IPS-20b (cell line): ENCODE results near the gene PLK3.
A peak's percentile ranks its signal among the peaks of the same experiment; 100 is the strongest.
"Not testable (repeated sequence)": the region's sequence is repeated elsewhere in the genome, so short reads cannot be mapped to it uniquely, and the experiment has no call there.

Experiments used
- H3K27ac ChIP-seq: one replicate; pipeline ENCODE4 v1.5.1; 2013; ENCODE audit warnings: low read length
- H3K27me3 ChIP-seq: 2 replicates; pipeline ENCODE4 v1.6.1; 2013; ENCODE audit warnings: mild to moderate bottlenecking, low read length, inconsistent platforms; ENCODE audit not compliant: insufficient read depth
- H3K36me3 ChIP-seq: 2 replicates; pipeline ENCODE4 v1.6.1; 2013; ENCODE audit warnings: low read depth, mild to moderate bottlenecking, inconsistent platforms, low read length, moderate library complexity; ENCODE audit not compliant: insufficient read depth
- H3K4me1 ChIP-seq: 2 replicates; pipeline ENCODE4 v1.6.1; 2013; ENCODE audit warnings: mild to moderate bottlenecking, control low read depth, inconsistent platforms, low read length, moderate library complexity; ENCODE audit not compliant: insufficient read depth
- H3K4me3 ChIP-seq: 2 replicates; pipeline ENCODE4 v1.5.1; 2013; ENCODE audit warnings: mild to moderate bottlenecking, low read length, inconsistent platforms
- H3K9ac ChIP-seq: 2 replicates; pipeline ENCODE4 v1.6.1; 2013; ENCODE audit warnings: low read depth, mild to moderate bottlenecking, inconsistent platforms, low read length, moderate library complexity
- H3K9me3 ChIP-seq: 2 replicates; pipeline ENCODE4 v1.6.1; 2013; ENCODE audit warnings: mild to moderate bottlenecking, low read depth, low read length, inconsistent platforms; ENCODE audit not compliant: insufficient read depth

PLK3 gene

GRCh38 chr1:44805311-44806024, 5.3 kb downstream of the PLK3 start:
- Histone ChIP-seq H3K27ac (no peak overlapping the region), H3K36me3 (peaks cover 29% of the 10 kb centered on the region), H3K4me1 (peaks cover 31% of the 10 kb centered on the region), H3K4me3 (no peak overlapping the region), H3K27me3 (peaks cover 6% of the 10 kb centered on the region; the same call in 1 of the 2 replicates), H3K9me3 (no peaks in the 10 kb centered on the region), H3K9ac (no peak overlapping the region)

- Histone ChIP-seq H3K4me1 (peaks cover 31% of the 10 kb centered on the region), H3K27ac (peak overlapping the region; percentile 85), H3K9ac (peak overlapping the region; percentile 81; the same call in 1 of the 2 replicates), H3K27me3 (no peaks in the 10 kb centered on the region; the same call in 1 of the 2 replicates), H3K4me3 (no peak overlapping the region), H3K36me3 (peaks cover 29% of the 10 kb centered on the region), H3K9me3 (no peaks in the 10 kb centered on the region)
Measured at GRCh38 chr1:44806025-44806703, 6.0 kb downstream of the PLK3 start.

- H3K27me3 ChIP-seq: no peaks in the 10 kb centered on the region
- H3K4me3 ChIP-seq: peak within 1 kb of the TSS; percentile 37; the same call in 1 of the 2 replicates
- H3K4me1 ChIP-seq: peaks cover 31% of the 10 kb centered on the region
- H3K27ac ChIP-seq: peak within 1 kb of the TSS; percentile 85
- no peaks in the 10 kb centered on the region for H3K9me3 ChIP-seq
- peak within 1 kb of the TSS; percentile 81 for H3K9ac ChIP-seq
- H3K36me3 ChIP-seq: peaks cover 29% of the 10 kb centered on the region
Measured at GRCh38 chr1:44806704-44807363, 6.7 kb downstream of the PLK3 start, which contains the start of gene DYNLT4. Gene DYNLT4 (minus strand): TSS chr1:44807351. CDS start chr1:44806668, 683 bp downstream.

- H3K4me3 ChIP-seq: peak overlapping the region; percentile 37; the same call in 1 of the 2 replicates
- peaks cover 29% of the 10 kb centered on the region; the same call in 1 of the 2 replicates for H3K4me1 ChIP-seq
- peak overlapping the region; percentile 85 for H3K27ac ChIP-seq
- H3K27me3 ChIP-seq: no peaks in the 10 kb centered on the region
- H3K9me3 ChIP-seq: no peaks in the 10 kb centered on the region
- peaks cover 29% of the 10 kb centered on the region for H3K36me3 ChIP-seq
- H3K9ac ChIP-seq: peak overlapping the region; percentile 81
Measured at GRCh38 chr1:44807364-44808062, 7.3 kb downstream of the PLK3 start.

GRCh38 chr1:44808063-44808937, 8.1 kb downstream of the PLK3 start, which contains the start of gene BTBD19:
Gene BTBD19 (plus strand): TSS chr1:44808523. CDS start chr1:44808821, 298 bp downstream.
- peak within 1 kb of the TSS; percentile 52 for H3K4me3 ChIP-seq
- no peaks in the 10 kb centered on the region for H3K9me3 ChIP-seq
- H3K4me1 ChIP-seq: peaks cover 29% of the 10 kb centered on the region; the same call in 1 of the 2 replicates
- peaks cover 24% of the 10 kb centered on the region for H3K36me3 ChIP-seq
- peak within 1 kb of the TSS; percentile 85 for H3K27ac ChIP-seq
- H3K9ac ChIP-seq: peak within 1 kb of the TSS; percentile 81
- no peaks in the 10 kb centered on the region for H3K27me3 ChIP-seq

GRCh38 chr1:44808938-44809917, 9.1 kb downstream of the PLK3 start:
- Histone ChIP-seq H3K27ac (no peak overlapping the region), H3K27me3 (no peaks in the 10 kb centered on the region), H3K4me1 (peaks cover 29% of the 10 kb centered on the region; the same call in 1 of the 2 replicates), H3K36me3 (peaks cover 15% of the 10 kb centered on the region), H3K9ac (peak overlapping the region; percentile 67; the same call in 1 of the 2 replicates), H3K9me3 (no peaks in the 10 kb centered on the region), H3K4me3 (peak overlapping the region; percentile 13)

GRCh38 chr1:44810101-44810761, 10.1 kb downstream of the PLK3 start:
- peaks cover 29% of the 10 kb centered on the region; the same call in 1 of the 2 replicates for H3K4me1 ChIP-seq
- no peaks in the 10 kb centered on the region for H3K9me3 ChIP-seq
- no peak overlapping the region; the same call in 1 of the 2 replicates for H3K9ac ChIP-seq
- peaks cover 8% of the 10 kb centered on the region for H3K36me3 ChIP-seq
- H3K4me3 ChIP-seq: no peak overlapping the region
- H3K27me3 ChIP-seq: no peaks in the 10 kb centered on the region
- H3K27ac ChIP-seq: no peak overlapping the region

GRCh38 chr1:44810762-44811105, 10.6 kb downstream of the PLK3 start:
- H3K9ac ChIP-seq, H3K27ac ChIP-seq: not testable (repeated sequence)

GRCh38 chr1:44811234-44811633, 11.1 kb downstream of the PLK3 start:
- Histone ChIP-seq H3K4me1 (peaks cover 29% of the 10 kb centered on the region; the same call in 1 of the 2 replicates), H3K9me3 (no peaks in the 10 kb centered on the region), H3K9ac (no peak overlapping the region), H3K36me3 (no peaks in the 10 kb centered on the region), H3K4me3 (no peak overlapping the region), H3K27ac (no peak overlapping the region), H3K27me3 (no peaks in the 10 kb centered on the region)

More at GRCh38 chr1:44810762-44811105, 10.6 kb downstream of the PLK3 start:
- H3K4me1 ChIP-seq: peaks cover 29% of the 10 kb centered on the region; the same call in 1 of the 2 replicates
- H3K27me3 ChIP-seq, H3K9me3 ChIP-seq, H3K4me3 ChIP-seq, H3K36me3 ChIP-seq: not testable (repeated sequence)
